Osteoblast (primary cell): ENCODE results near the gene MAPK8IP3. TPM values are rescaled to one million over a fixed set of nuclear protein-coding genes. Genes with fewer than 3 reads are reported as not detected.
A peak's percentile ranks its signal among the peaks of the same experiment; 100 is the strongest.

Source experiments
- DNase-seq: peaks from one replicate; pipeline ENCODE4 v3.0.0; 2011; ENCODE audit warnings: low spot score, mixed read lengths; ENCODE audit not compliant: insufficient read length; ENCODE audit errors: missing footprints
- H2AFZ ChIP-seq: 2 replicates; pipeline ENCODE4 v1.6.0; 2011; ENCODE audit warnings: mild to moderate bottlenecking, low read length
- H3K27ac ChIP-seq: 2 replicates; pipeline ENCODE4 v1.5.1; 2011; ENCODE audit warnings: mild to moderate bottlenecking, low read depth, low read length, moderate library complexity
- H3K27me3 ChIP-seq: 2 replicates; pipeline ENCODE4 v1.6.0; 2012; ENCODE audit warnings: mild to moderate bottlenecking, control low read depth, inconsistent platforms, low read length, moderate library complexity; ENCODE audit not compliant: insufficient read depth
- H3K36me3 ChIP-seq: 2 replicates; pipeline ENCODE4 v1.5.1; 2011; ENCODE audit warnings: mild to moderate bottlenecking, low read length, control low read depth, moderate library complexity; ENCODE audit not compliant: insufficient read depth
- H3K4me1 ChIP-seq: 2 replicates; pipeline ENCODE4 v1.5.1; 2011; ENCODE audit warnings: mild to moderate bottlenecking, low read length, control low read depth, moderate library complexity; ENCODE audit not compliant: insufficient read depth
- H3K4me2 ChIP-seq: 2 replicates; pipeline ENCODE4 v1.6.0; 2011; ENCODE audit warnings: mild to moderate bottlenecking, low read length; ENCODE audit not compliant: insufficient read depth
- H3K4me3 ChIP-seq: fragments of 200-600 bp; sonication (generic); 3 replicates; pipeline ENCODE4 v1.5.1; 2012; ENCODE audit warnings: mild to moderate bottlenecking, low read length, inconsistent platforms; ENCODE audit not compliant: insufficient read depth
- H3K79me2 ChIP-seq: 2 replicates; pipeline ENCODE4 v1.6.0; 2012; ENCODE audit warnings: mild to moderate bottlenecking, low read length, control low read depth, inconsistent platforms; ENCODE audit not compliant: insufficient read depth
- H3K9me3 ChIP-seq: 2 replicates; pipeline ENCODE4 v1.5.1; 2011; ENCODE audit warnings: low read depth, low read length, control low read depth
- H4K20me1 ChIP-seq: 2 replicates; pipeline ENCODE4 v1.6.0; 2012; ENCODE audit warnings: mild to moderate bottlenecking, low read length, control low read depth; ENCODE audit not compliant: insufficient read depth
- CTCF ChIP-seq: IDR thresholded peaks from 2 replicates; pipeline ENCODE4 v1.5.1; 2011; ENCODE audit warnings: mild to moderate bottlenecking, low read depth, low read length, moderate library complexity; ENCODE audit errors: extremely low read depth
- total RNA-seq: library from RNA; depleted of rRNA; stranded (reverse); fragments of >200 nt; gene quantifications from 2 replicates; pipeline ENCODE4 v1.2.3, GENCODE V29; 2012

MAPK8IP3 gene
- total RNA-seq, 1 donor = 64.1 TPM

GRCh38 chr16:1778200-1779179, 72.5 kb downstream of the MAPK8IP3 start:
- DNase-seq = peak; percentile 83
- H4K20me1 ChIP-seq = peaks cover 36% of the 10 kb centered on the region
- no peak overlapping the region for H3K27ac ChIP-seq
- no peak overlapping the region for H2AFZ ChIP-seq
- no peak overlapping the region for H3K4me2 ChIP-seq
- no peak for TF ChIP-seq CTCF
- H3K9me3 ChIP-seq = no peaks in the 10 kb centered on the region
- no peak overlapping the region for H3K4me3 ChIP-seq
- H3K36me3 ChIP-seq = peaks cover 29% of the 10 kb centered on the region
- H3K79me2 ChIP-seq = peaks cover 39% of the 10 kb centered on the region
- peaks cover 24% of the 10 kb centered on the region for H3K4me1 ChIP-seq
- H3K27me3 ChIP-seq = no peaks in the 10 kb centered on the region

- peaks cover 24% of the 10 kb centered on the region for H3K4me1 ChIP-seq
- H3K27me3 ChIP-seq = no peaks in the 10 kb centered on the region
- no peak overlapping the region for H2AFZ ChIP-seq
- H4K20me1 ChIP-seq = peaks cover 35% of the 10 kb centered on the region
- peaks cover 38% of the 10 kb centered on the region for H3K79me2 ChIP-seq
- no peak for TF ChIP-seq CTCF
- H3K27ac ChIP-seq = no peak overlapping the region
- DNase-seq = peak; percentile 88
- H3K4me2 ChIP-seq = no peak overlapping the region
- H3K4me3 ChIP-seq = no peak overlapping the region
- no peaks in the 10 kb centered on the region for H3K9me3 ChIP-seq
- peaks cover 29% of the 10 kb centered on the region for H3K36me3 ChIP-seq
Measured at GRCh38 chr16:1779234-1779701, 73.3 kb downstream of the MAPK8IP3 start.

- Histone ChIP-seq H3K4me1 (peaks cover 19% of the 10 kb centered on the region), H3K27me3 (no peaks in the 10 kb centered on the region), H3K79me2 (peaks cover 38% of the 10 kb centered on the region), H3K4me2 (no peak overlapping the region), H2AFZ (no peak overlapping the region), H3K4me3 (no peak overlapping the region), H3K27ac (no peak overlapping the region), H3K9me3 (no peaks in the 10 kb centered on the region), H4K20me1 (peaks cover 32% of the 10 kb centered on the region), H3K36me3 (peaks cover 29% of the 10 kb centered on the region)
- peak; percentile 85 for DNase-seq
- TF ChIP-seq CTCF = no peak
Measured at GRCh38 chr16:1779741-1780676, 74.0 kb downstream of the MAPK8IP3 start.
